Left forelimb (tissue), 1 donor: ENCODE results near the gene NTM.
"Not testable (repeated sequence)": the region's sequence is repeated elsewhere in the genome, so short reads cannot be mapped to it uniquely, and the experiment has no call there.

Experiments
- DNase-seq: peaks from one replicate; pipeline ENCODE4 v3.0.0-alpha.2; 2018; ENCODE audit warnings: low spot score

The NTM gene

DNA sequence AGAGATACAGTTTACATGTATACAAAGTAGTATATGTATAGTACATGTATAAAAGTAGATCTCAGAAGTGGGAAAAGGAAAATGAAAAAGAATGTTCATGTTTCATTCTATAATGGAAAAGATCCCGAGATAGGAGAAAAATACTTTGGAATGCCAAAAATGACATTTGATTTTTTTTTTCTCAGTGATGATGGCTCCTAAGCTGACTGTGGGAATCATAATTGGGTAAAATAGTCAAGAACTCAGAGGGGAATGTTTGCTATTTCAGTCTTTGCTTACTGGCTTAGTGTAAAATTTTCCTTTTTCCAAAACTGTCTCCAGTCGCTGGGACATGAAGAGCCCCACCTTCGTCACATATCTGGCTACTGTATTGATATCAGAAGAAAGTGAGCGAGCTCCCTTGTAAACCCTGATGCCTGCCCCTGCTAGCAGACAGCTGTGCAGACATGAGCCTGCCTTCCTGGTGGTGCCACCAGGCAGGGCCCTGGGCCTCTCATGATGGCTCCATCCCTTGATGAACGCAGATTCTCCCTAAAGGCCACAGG is 944.6 kb downstream of the NTM start:
- DNase-seq, result no peak

DNA sequence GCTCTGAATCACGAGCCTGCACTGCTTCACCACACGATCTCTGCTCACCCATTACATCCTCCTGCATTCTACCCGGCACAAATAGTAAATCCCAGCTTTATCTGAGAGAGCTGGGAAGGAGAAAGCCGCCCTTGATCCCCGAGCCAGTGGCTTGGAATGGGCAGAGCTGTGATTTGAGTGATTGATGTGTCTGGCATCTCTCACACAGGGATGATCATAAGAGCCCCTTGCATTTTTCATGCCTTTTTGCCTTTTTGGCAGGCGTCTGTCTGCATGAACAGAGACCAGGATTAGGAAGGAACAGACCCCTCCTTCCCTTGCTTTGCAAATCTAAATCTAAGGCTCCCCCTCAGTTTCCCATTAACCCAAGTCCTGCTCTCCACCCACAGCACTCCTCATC is 945.3 kb downstream of the NTM start:
- DNase-seq, result no peak

DNA sequence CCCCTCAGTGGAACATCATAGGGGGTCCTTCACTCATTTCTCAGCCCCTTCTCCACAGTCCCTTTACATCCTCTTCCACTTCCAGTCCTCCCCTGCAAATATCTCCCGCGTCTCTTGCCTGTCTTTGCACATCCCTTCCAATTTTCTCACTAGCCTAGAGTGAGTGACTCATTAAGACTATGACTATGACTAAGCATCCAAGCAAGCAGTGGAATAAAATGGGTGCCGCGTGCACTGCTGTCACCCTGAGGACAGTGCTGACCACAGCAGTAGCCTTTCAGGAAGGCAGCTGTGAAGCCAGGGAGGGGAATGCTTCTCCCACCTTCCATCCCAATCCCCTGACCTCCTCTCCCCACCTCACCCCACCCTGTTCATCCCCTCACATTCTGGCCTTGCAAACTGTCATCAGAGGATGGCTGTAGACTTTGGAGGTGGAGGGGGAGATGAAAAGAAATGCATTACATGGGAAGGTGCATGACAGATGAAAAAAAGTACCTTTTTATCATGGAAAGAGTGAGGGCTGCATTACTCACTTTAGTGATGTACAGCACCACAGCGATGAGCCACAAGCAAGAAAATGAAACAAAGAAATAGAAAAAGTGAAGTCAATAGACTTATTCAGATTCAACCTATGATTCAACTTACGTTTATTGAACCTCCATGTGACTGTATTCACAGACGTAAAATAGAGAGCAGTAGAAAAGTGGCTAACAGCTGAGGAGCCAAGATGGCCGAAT is 948.2 kb downstream of the NTM start:
- DNase-seq, result no peak

DNA sequence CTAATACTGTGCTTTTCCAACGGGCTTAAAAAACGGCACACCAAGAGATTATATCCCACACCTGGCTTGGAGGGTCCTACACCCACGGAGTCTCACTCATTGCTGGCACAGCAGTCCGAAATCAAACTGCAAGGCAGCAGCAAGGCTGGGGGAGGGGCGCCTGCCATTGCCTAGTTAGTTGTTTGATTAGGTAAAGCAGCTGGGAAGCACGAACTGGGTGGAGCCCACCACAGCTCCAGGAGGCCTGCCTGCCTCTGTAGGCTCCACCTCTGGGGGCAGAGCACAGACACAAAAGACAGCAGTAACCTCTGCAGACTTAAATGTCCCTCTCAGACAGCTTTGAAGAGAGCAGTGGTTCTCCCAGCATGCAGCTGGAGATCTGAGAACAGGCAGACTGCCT is 949.0 kb downstream of the NTM start:
- not testable (repeated sequence) for DNase-seq

DNA sequence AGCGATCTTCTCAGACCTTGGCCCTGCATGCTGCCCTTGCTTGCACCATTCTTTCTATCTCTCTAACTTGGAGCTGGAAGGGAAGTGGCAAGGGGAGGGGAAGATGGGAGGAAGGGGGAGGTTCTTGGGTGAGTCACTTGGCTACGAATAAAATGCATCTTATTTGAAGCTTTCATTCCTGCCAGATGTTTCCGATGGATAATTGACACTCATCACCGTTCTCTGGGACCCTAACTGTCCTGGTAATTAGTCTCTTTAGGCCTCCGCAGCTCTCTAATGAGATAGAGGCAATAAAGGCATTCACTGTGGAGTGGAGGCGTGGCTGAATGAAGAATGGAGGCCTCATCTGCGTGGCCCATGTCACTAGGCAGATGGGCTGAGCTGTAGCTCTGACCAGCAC is 960.1 kb downstream of the NTM start:
- no peak for DNase-seq

DNA sequence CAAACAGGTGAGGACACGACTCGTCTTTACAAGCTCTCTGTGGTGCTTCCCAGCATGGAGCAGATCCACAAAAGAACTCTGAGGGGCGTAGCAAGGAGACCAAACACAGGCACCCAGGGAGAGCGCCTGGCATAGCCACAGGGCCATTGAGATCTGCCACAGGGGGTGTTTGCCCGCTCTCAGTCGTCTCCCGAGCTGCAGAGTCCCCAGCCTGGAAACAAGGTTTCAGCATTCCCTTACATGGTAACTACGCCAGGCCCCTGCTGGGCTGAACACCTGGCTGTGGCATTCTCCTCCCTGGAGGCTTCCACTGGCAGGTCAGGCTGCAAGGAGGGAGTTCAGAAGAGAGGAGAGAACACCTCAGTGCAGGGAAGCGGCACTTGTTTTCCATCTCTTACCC is 962.1 kb downstream of the NTM start:
- DNase-seq, result no peak

DNA sequence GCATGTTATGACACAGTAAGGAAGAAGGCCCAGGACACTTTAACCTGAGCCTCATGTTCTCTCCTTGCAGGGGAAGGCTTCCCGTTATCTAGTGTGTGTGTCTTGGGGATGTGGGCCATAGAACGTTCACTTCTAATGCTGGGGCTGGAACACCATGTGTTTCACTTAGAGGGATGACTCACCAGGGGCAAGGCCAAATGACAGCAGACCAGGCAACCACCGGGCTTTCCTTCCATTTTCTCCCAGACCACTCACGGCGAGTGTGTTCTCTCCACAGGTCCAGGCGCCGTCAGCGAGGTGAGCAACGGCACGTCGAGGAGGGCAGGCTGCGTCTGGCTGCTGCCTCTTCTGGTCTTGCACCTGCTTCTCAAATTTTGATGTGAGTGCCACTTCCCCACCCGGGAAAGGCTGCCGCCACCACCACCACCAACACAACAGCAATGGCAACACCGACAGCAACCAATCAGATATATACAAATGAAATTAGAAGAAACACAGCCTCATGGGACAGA is 964.4 kb downstream of the NTM start:
- no peak for DNase-seq

DNA sequence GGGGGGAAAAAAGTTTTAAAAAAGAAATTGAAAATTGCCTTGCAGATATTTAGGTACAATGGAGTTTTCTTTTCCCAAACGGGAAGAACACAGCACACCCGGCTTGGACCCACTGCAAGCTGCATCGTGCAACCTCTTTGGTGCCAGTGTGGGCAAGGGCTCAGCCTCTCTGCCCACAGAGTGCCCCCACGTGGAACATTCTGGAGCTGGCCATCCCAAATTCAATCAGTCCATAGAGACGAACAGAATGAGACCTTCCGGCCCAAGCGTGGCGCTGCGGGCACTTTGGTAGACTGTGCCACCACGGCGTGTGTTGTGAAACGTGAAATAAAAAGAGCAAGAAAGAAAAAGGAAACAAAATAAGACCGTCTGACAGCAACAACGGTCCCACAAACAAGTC is 964.9 kb downstream of the NTM start:
- no peak for DNase-seq

DNA sequence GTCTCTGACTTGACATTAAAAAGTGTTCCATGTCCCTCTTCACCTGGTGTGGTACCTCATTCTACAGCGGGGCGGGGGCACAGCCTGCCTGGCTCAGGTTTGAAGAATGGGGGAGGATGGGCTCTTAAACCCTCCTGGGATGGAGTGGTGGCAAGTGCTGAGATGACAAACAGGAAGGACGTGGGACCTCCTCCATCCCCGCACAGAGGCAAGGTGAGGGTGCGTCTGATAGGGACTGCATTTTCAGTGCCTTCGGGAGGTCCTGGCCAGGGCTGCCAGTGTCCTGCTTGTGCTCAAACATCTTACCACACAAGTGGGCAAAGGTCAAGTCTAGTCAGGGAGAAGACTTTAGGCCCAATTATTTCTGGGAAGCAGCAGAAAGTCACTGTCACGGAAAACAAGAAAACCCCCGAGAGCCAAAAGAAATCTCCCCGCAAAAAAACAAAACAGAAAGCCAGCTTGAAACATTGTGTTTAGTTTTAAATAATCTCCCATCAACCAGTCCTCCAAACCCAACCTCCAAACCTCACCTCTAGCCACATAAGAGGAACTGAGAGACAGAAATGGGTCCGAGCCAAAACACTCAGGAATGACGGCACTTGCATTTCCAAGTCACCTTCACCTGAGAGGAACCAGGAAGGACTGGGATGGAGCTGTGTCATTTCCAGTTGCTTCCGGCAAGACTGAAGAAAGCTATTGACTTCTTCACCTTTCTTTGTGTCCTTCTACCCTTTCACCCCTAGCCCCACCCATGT is 966.5 kb downstream of the NTM start:
- DNase-seq, result no peak

DNA sequence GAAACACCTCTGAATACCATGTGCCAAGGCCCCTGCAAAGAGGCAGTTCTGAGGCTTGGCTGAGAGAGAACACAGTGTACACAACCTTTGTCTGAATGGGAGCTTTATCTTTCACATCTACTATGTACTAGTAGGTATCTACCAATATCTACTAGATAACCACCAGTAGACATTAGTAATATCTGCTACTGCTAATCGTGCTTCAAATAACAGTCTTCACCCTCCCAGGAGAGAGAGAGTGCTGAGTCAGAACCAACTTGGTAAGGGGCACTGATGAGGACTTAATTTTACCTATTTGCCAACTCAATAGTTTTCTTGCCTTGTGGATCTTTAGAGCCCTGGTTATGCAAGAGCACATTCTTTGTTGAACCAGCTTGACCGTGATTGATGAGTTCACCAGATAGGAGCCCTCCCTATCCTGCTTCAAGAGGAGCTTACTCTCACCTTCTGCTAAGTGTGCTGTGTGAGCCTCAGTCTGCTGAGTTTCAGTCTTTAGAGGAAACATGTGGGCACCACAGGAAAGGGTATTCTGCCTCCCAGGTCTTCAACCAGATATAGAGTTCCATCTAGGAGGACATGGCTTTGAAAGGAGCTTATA is 967.5 kb downstream of the NTM start:
- no peak for DNase-seq

DNA sequence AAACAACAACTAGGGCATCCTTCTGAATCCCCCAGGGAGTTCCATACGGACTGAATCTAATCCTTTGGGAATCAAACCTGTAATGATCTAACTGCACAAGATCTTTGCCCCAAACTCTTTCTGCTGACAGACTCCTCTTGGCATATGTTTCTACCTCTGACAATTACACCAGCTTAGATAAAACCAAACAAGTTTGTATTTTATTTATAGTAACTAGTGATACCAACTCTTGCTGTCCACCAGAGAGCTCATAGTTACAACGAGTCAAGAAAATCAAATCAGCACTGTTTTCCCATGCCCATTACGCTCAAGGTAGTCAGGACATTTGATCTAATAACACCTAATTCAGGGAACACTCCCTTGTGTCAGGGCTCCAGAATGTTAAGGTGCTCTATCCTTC is 972.0 kb downstream of the NTM start:
- no peak for DNase-seq

DNA sequence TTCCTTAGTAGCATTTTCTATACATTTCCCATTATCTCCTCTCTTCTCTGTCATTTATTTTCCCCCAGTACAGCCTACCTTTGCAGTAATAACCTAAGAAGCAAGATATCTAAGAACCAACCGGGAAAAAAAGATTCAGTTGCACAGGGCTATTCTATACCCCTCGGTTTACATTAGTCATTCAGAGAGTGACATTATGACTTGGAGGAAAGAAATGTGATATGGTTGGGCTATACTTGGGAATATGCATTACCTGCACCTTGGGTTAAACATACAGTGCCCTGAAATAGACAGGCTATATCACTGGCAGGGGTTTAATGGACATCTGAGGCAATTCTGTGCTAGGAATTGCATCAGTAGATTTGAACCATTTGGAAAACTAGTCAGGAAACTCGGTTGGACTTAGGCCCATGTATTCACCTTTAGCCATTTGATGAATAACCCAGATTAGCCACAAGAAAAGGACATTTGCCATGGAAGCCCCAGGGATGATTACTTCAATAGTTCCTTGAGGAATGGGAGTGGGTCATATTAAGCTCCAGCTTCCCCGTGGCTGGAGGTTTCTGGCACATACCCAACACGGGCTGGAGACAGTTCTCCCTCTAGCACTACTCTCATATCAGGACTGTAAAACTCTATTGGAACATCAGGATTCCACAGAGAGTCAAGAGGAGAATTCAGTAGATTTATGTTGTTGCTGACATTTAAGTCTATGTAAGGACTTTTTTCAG is 973.2 kb downstream of the NTM start:
- no peak for DNase-seq

DNA sequence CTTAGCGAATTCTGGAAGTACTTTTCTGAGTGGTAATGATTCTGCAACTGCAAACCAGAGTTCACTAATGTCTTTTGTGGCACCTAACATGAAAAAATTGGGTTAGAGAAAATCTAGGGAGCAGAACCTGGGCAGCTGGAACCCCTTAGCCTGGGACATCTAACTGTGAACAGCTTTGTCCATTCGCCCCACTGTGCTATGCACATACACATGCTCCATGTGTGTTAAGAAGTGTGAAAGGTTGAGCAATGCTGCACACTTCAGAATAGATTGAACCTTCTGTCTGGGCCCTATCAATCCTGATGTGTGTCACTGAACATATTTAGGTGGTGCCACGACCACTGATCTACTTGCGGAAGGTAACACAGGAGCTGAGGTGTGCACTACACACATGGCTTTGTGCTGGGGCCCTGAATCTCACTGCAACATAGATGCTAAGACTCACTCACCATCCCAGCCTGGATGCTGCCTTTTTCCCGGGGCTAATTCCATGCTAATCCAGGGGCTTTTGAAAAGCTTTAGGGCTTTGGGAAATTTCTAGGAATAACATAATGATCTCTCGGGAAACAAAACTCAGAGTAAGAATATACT is 976.2 kb downstream of the NTM start:
- DNase-seq, result no peak

DNA sequence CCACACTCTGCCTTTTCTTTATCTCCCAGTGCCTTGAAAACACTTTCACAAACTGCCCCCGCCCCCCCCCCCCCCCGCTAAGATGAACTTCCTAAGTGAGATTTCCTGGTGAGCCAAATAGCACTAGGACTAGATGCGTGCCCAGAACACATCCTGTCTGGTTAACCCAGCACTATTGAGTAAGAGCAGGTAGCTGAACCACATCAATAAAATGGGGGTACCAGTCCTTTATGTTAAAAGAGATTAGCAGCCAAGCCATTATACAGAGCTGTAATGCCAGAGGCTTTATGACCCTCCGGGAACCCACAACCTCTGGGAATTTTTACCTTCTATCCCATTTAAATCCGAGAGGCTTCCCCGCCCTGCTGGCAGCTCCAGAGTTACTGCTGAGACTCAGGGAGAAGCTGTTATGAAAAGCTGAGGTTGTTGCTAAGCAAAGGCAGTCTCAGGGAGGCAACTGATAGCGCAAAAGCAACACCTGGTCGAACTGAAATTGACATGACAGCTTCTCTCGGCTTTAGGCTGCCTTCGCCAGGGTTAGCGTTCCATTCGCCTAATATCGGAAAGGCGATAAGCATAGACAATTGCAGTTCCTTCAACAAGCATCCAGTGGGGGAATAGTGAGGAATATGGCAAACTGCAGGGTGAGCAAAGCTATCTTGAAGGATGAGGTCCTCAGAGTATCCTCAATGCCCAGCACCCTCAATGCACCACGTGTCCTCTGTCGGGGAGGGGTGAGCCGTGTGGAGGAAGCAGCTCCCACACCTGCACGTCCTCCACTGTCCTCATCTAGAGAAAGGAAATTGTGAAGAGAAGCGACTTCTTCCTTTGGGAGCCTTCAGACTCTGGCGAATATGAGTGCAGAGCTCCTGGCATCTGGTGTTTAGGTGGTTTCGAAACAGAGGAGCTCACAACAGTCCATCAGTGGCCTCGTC is 977.0 kb downstream of the NTM start:
- DNase-seq, result no peak

DNA sequence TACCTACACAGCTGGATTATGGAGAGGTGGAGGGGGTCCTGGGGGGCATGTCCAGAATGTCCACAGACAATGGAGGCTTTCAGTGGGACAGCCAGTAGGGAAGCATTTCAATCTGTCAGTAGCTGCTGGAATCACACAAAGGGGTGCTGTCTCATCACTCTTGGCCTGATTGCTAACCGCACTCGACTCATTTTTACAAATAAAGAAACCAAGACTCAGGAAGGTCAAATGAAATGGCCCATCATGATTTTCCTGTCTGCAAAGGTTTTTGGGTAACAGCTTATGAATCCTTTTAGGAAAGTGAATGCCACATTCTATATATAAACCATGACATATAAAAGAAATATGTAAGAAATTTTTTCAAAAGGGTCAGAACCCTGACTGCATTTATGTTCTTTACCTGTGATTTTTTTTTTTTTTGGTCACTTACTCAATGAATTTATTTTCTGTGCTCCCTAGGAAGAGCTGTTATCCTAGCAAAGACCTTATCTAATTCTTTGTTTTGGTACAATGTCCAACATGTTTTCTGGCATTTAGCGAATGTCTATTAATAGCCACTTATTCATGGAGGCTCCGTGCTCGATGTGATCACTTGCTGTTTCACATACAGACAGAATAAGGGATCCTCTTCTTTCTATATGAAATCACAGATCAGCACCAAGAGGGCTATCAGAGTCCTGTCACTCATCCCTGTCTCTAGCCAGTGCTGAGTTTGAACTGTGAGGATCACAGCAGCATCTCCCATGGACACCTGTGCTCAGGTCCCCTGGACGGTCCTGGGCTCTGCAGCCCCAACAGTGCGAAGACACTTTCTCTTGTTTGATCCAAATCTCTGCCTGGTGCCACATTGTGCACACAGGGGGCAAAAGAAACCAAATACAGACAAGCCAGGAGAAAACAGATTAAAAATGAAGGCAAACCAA is 979.7 kb downstream of the NTM start:
- no peak for DNase-seq

DNA sequence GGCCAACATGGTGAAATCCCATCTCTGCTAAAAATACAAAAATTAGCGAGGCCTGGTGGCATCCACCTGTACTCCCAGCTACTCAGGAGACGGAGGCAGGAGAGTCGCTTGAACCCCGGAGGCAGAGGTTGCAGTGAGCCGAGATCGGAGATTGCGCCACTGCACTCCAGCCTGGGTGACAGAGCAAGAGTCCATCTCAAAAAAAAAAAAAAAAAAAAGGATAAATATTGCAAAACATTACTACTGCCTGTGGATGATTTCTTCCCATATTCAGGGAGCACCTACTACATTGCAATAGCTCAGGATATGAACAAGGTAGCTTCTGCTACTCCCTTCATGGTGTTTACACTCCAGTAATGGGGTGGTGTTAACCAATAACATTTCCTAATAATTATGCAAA is 980.6 kb downstream of the NTM start:
- DNase-seq, result no peak

DNA sequence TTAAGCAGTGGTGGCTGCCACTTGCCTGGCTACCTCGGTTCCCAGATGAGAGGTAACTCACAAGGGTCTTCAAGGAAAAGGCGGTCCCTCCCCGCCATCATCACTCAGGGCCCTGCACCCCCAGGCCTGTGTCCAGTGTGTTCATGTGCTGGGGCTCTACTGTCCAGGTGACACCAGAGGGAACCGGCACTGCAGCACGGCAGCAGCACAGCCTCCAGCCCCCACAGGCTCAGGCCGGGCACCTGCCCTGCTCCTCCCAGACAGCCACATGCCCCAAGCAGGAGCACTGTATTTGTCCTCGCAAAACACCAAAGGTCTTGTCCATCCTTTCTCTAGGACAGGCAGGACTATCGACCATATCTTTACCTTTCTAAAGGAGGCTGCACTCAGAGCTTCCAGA is 982.1 kb downstream of the NTM start:
- DNase-seq, result no peak

DNA sequence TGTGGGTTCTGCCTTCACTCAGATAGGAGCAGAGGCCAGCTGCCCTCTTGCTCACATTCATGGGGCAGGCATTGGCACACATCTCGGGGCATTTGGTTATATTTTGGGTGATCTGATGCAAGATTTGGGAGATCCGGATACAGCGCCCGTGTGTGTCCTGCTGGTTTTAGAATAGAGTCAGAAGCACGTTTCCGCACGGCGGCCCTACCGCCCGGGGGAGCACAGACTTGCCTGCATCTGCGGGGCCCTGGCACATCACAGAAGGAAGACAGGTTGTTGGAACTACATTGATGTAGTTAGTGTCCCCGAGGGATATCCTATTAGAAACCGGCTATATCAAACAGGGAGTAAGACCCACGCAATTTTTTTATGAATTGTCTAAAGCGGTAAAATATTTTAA is 982.8 kb downstream of the NTM start:
- no peak for DNase-seq

DNA sequence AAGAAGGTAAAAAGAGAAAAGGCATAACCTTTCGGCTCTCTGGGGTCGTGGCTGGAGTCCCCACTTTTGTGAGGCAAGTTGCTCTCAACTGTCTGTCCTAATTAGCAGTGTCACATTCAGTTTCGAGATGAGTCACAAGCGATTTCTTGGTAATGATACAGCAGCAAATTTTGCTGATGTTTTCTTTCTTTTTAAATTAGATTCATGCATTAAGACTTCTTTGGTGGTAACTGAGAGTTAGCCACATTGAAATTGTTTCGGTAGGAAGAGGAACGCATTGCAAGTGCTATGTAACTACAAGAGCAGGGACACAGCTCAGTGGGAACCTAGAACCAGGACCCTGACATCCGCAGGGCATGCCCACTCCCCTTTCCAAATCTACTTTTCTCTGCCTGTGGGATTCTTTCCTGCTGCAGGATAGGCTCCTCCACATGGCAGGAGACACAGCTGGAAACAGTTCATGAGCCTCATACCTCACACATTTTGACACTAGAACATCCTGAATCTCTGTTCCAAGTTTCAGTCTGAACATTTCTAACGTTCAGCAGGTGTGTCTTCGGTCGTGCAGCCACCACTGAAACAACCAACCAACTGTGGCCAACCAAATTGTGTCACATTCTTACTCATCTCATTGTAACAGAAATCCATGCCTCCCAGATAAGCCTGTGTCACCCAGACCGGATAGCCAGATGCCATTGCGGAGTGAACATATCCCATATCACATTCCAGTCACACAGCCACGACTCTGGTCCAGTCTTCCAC is 987.6 kb downstream of the NTM start:
- DNase-seq, result no peak
